SU-DHL-6 (cell line): ENCODE data around the gene PAH.

Experiments used
- H2AFZ ChIP-seq: fragments of 200-600 bp; sonication (generic); 2 replicates; pipeline ENCODE4 v1.6.1; 2014; ENCODE audit warnings: low read depth, mild to moderate bottlenecking, moderate library complexity, mixed read lengths, antibody characterized with exemption, low read length; ENCODE audit not compliant: severe bottlenecking
- H3F3A ChIP-seq: fragments of 200-600 bp; shearing (Covaris generic); 2 replicates; pipeline ENCODE4 v1.6.0; 2016; ENCODE audit warnings: antibody characterized with exemption, mild to moderate bottlenecking; ENCODE audit not compliant: insufficient read depth
- H3K27ac ChIP-seq: fragments of 200-600 bp; sonication (generic); 2 replicates; pipeline ENCODE4 v1.5.1; 2016; ENCODE audit warnings: low read depth, mild to moderate bottlenecking, low read length, moderate library complexity, mixed read lengths
- H3K27me3 ChIP-seq: fragments of 200-600 bp; sonication (generic), shearing (Covaris generic); 2 replicates; pipeline ENCODE4 v1.6.0; 2014; ENCODE audit warnings: mild to moderate bottlenecking, low read length
- H3K36me3 ChIP-seq: fragments of 200-600 bp; sonication (generic); 2 replicates; pipeline ENCODE4 v1.6.1; 2014; ENCODE audit warnings: mild to moderate bottlenecking, low read length, mixed read lengths
- H3K4me2 ChIP-seq: fragments of 300-600, 200-600 bp; shearing (Covaris generic), sonication (generic); 2 replicates; pipeline ENCODE4 v1.6.0; 2014; ENCODE audit warnings: low read length, low read depth, mild to moderate bottlenecking; ENCODE audit not compliant: poor library complexity, severe bottlenecking
- H3K4me3 ChIP-seq: fragments of 200-600 bp; sonication (generic); 2 replicates; pipeline ENCODE4 v1.5.1; 2014; ENCODE audit warnings: antibody characterized with exemption, low read length, mild to moderate bottlenecking, mixed read lengths; ENCODE audit not compliant: insufficient read depth, poor library complexity, severe bottlenecking
- H3K79me2 ChIP-seq: fragments of 200-600 bp; sonication (generic); 2 replicates; pipeline ENCODE4 v1.6.1; 2014; ENCODE audit warnings: mild to moderate bottlenecking, low read length, moderate library complexity; ENCODE audit not compliant: insufficient read depth
- H3K9ac ChIP-seq: fragments of 200-600 bp; sonication (generic); 2 replicates; pipeline ENCODE4 v1.7.0; 2014; ENCODE audit warnings: mild to moderate bottlenecking, low read length
- H3K9me2 ChIP-seq: fragments of 200-600 bp; sonication (generic); replicated peaks from 2 replicates; pipeline ENCODE4 v1.6.1; 2014; ENCODE audit warnings: low read length; ENCODE audit not compliant: insufficient read depth
- H3K9me3 ChIP-seq: fragments of 200-600 bp; sonication (generic); 2 replicates; pipeline ENCODE4 v1.6.1; 2014; ENCODE audit warnings: low read length, mixed read lengths; ENCODE audit not compliant: insufficient read depth
- H4K20me1 ChIP-seq: fragments of 200-600 bp; sonication (generic); 2 replicates; pipeline ENCODE4 v1.6.1; 2014; ENCODE audit warnings: low read depth, mild to moderate bottlenecking, antibody characterized with exemption, low read length, moderate library complexity, mixed read lengths
- EZH2phosphoT487 ChIP-seq: fragments of 200-600 bp; sonication (generic), shearing (Covaris generic); conservative IDR thresholded peaks from 2 replicates; pipeline ENCODE4 v1.6.1; 2018; ENCODE audit warnings: mild to moderate bottlenecking, antibody characterized with exemption, low read length, moderate library complexity, mixed read lengths
- TF ChIP-seq, protein P1 (sequence below): fragments of 200-600 bp; sonication (generic); IDR thresholded peaks from one replicate; pipeline ENCODE4 v1.5.1; 2017; ENCODE audit warnings: antibody characterized with exemption, mild to moderate bottlenecking, low read length, moderate library complexity; ENCODE audit not compliant: insufficient read depth, poor library complexity, severe bottlenecking

The PAH gene

DNA sequence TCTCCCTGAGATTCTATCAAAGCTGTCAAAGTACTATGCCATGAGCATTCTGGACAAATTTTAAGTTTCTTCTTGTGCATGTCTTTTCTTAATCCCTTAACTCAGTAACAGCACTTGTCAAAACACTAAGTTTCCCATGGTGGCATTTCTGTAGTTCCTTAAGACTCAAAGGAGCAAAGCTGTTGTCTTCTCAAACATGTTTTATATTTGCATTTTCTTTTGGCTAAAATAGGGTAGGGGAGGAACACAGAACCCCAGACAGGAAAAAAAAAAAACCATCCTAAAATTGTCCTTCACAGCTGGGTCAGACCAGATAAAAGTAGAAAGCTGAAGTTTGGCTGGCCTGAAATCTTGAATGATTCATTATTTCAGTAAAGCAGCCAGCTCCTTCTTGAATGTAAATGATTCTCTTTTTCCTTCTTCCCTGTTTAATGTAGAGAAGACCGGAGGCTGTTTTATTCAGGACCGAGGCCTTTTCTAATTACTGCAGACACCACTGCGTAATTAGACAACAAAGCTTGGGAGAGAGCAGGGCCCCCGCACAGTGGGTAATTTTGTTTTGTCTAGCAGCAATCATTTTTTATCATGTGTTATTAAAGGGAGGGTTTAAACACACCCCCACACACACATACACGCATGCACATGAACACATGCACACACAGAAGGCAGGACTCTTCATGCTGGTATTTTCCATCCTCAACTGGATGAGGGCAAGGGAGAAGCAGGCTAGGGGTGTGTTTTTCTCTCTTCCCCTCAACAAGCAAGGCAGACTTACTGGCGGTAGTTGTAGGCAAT, 51.0 kb downstream of the PAH start:
- H2AFZ ChIP-seq: no peak overlapping the region
- H3F3A ChIP-seq: no peaks in the 10 kb centered on the region
- H3K4me3 ChIP-seq: no peak overlapping the region
- H3K27me3 ChIP-seq: no peaks in the 10 kb centered on the region
- no peak overlapping the region for H3K9ac ChIP-seq
- no peak overlapping the region for H3K4me2 ChIP-seq
- H3K27ac ChIP-seq: no peak overlapping the region
- no peaks in the 10 kb centered on the region for H3K9me3 ChIP-seq
- no peaks in the 10 kb centered on the region for H3K9me2 ChIP-seq
- H4K20me1 ChIP-seq: no peaks in the 10 kb centered on the region
- no peaks in the 10 kb centered on the region for H3K36me3 ChIP-seq
- TF ChIP-seq EZH2phosphoT487: no peak
- TF ChIP-seq, protein P1, sequence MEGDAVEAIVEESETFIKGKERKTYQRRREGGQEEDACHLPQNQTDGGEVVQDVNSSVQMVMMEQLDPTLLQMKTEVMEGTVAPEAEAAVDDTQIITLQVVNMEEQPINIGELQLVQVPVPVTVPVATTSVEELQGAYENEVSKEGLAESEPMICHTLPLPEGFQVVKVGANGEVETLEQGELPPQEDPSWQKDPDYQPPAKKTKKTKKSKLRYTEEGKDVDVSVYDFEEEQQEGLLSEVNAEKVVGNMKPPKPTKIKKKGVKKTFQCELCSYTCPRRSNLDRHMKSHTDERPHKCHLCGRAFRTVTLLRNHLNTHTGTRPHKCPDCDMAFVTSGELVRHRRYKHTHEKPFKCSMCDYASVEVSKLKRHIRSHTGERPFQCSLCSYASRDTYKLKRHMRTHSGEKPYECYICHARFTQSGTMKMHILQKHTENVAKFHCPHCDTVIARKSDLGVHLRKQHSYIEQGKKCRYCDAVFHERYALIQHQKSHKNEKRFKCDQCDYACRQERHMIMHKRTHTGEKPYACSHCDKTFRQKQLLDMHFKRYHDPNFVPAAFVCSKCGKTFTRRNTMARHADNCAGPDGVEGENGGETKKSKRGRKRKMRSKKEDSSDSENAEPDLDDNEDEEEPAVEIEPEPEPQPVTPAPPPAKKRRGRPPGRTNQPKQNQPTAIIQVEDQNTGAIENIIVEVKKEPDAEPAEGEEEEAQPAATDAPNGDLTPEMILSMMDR: no peak
- no peaks in the 10 kb centered on the region for H3K79me2 ChIP-seq

DNA sequence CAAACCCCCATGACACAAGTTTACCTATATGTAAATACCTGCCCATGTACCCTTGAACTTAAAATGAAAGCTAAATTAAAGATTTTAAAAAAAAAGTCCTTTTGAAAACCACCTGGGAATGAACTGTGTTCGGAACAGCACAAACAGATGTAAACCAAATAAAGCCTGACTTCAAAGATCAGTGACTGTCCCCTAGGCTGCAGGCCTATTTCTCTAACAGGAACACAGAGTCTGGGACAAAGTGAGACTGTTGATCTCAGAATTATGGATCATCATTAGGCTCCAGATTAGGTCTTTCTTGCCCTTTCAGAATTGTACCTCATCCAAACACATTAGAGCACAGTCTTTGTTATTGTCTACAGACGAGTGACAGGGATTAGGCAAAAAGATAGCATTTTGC, 54.6 kb downstream of the PAH start:
- Histone ChIP-seq H3K9me3 (no peaks in the 10 kb centered on the region), H4K20me1 (no peaks in the 10 kb centered on the region), H3K9me2 (no peaks in the 10 kb centered on the region), H3K4me3 (no peak overlapping the region), H3K79me2 (no peaks in the 10 kb centered on the region), H3F3A (no peaks in the 10 kb centered on the region), H3K9ac (no peak overlapping the region), H3K27ac (no peak overlapping the region), H3K36me3 (no peaks in the 10 kb centered on the region), H3K4me2 (no peak overlapping the region), H2AFZ (no peak overlapping the region), H3K27me3 (no peaks in the 10 kb centered on the region)
- no peak for TF ChIP-seq EZH2phosphoT487
- TF ChIP-seq, protein P1: no peak

DNA sequence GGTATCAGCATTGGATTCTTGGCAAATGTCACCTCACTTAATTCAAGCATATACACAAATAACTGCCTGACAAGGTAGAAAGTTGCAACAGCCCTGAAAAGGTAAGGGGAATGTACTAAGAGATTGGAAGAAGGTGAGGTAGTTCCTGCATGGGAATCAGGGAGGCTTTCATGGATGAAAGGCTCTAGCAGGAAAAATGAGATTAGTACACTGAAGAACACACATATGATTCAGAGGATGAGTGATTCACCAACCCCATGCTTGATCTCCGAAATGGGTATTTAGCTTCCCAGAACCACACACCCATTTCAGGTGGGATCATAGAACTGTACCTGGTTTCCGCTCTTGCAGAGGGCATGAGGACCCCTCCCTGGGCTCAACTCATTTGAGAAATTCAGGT, 65.8 kb downstream of the PAH start:
- no peak overlapping the region for H3K4me3 ChIP-seq
- H3K4me2 ChIP-seq: no peak overlapping the region
- H3K79me2 ChIP-seq: no peaks in the 10 kb centered on the region
- H3K9ac ChIP-seq: no peak overlapping the region
- H2AFZ ChIP-seq: no peak overlapping the region
- H3K27me3 ChIP-seq: no peaks in the 10 kb centered on the region
- TF ChIP-seq, protein P1: no peak
- TF ChIP-seq EZH2phosphoT487: no peak
- H3K9me2 ChIP-seq: no peaks in the 10 kb centered on the region
- no peaks in the 10 kb centered on the region for H3F3A ChIP-seq
- H3K36me3 ChIP-seq: no peaks in the 10 kb centered on the region
- H3K27ac ChIP-seq: no peak overlapping the region
- no peaks in the 10 kb centered on the region for H4K20me1 ChIP-seq
- no peaks in the 10 kb centered on the region for H3K9me3 ChIP-seq
